ENCODE data around the gene CRHR1. TPM values are rescaled to one million over a fixed set of nuclear protein-coding genes. Genes with fewer than 3 reads are reported as not detected.

CRHR1 gene
- total RNA-seq, 1 experiment from 2014 or later: not detected

DNA sequence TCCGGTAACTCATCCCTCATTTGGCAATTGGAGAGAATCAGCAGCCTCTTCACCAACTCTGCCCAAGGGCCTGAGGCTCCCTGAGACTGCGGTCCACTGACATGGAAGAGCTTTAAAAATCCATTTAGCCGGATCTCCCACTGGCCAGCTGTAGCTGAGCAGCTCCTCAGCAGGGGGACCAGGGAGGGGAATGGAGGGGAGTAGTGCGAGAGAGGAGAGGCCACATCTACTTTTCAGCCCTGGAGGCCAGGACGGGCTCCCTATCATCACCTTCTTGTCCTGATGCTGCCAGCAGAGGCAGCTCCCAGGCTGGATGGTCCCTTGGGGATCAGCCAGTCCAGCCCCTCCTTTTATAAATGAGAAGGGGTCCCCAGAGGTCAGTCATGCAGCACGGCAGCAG, 35.5 kb downstream of the CRHR1 start:
- H3K4me2 ChIP-seq (ENCODE audit: low read length): no peak overlapping the region
- no peak for ATAC-seq
- no peaks in the 10 kb centered on the region for H3K79me2 ChIP-seq (ENCODE audit: low read length)
- no peak overlapping the region for H3K27ac ChIP-seq (ENCODE audit: low read length)
- H3K36me3 ChIP-seq (ENCODE audit: low read depth, low read length): no peaks in the 10 kb centered on the region
- TF ChIP-seq, protein P1, sequence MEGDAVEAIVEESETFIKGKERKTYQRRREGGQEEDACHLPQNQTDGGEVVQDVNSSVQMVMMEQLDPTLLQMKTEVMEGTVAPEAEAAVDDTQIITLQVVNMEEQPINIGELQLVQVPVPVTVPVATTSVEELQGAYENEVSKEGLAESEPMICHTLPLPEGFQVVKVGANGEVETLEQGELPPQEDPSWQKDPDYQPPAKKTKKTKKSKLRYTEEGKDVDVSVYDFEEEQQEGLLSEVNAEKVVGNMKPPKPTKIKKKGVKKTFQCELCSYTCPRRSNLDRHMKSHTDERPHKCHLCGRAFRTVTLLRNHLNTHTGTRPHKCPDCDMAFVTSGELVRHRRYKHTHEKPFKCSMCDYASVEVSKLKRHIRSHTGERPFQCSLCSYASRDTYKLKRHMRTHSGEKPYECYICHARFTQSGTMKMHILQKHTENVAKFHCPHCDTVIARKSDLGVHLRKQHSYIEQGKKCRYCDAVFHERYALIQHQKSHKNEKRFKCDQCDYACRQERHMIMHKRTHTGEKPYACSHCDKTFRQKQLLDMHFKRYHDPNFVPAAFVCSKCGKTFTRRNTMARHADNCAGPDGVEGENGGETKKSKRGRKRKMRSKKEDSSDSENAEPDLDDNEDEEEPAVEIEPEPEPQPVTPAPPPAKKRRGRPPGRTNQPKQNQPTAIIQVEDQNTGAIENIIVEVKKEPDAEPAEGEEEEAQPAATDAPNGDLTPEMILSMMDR (conservative IDR thresholded peaks at IDR 0.05; ENCODE audit: low read depth, low read length): no peak
- TF ChIP-seq EZH2 (IDR thresholded peaks at IDR 0.05; ENCODE audit: low read length, unreplicated experiment) (no peak), EZH2phosphoT487 (IDR thresholded peaks at IDR 0.05; ENCODE audit: borderline replicate concordance, low read length) (no peak)
- ChIA-PET CTCF (no interaction called here), POLR2A (ENCODE audit: unreplicated experiment) (no interaction called here)
- no peaks in the 10 kb centered on the region for H3K9me3 ChIP-seq (ENCODE audit: low read length)
- H3K4me1 ChIP-seq (ENCODE audit: insufficient read depth, low read length): no peaks in the 10 kb centered on the region
- H3K9ac ChIP-seq (ENCODE audit: low read length): no peak overlapping the region
- no TSS peak for BruUV-seq (replicated peaks)
- H3K9me2 ChIP-seq (replicated peaks; ENCODE audit: low read length): no peaks in the 10 kb centered on the region
- intact Hi-C loops (cut with micrococcal nuclease): no loop called here
- DNase-seq: no peak
- H3K4me3 ChIP-seq (ENCODE audit: low read length): no peak overlapping the region
- peaks cover 9% of the 10 kb centered on the region; the same call in 1 of the 2 replicates for H3K27me3 ChIP-seq (ENCODE audit: low read length)
- no peaks in the 10 kb centered on the region for H4K20me1 ChIP-seq (ENCODE audit: low read length)
- H2AFZ ChIP-seq (ENCODE audit: low read length): no peak overlapping the region
- no peaks in the 10 kb centered on the region for H3F3A ChIP-seq (ENCODE audit: low read length, unreplicated experiment)

DNA sequence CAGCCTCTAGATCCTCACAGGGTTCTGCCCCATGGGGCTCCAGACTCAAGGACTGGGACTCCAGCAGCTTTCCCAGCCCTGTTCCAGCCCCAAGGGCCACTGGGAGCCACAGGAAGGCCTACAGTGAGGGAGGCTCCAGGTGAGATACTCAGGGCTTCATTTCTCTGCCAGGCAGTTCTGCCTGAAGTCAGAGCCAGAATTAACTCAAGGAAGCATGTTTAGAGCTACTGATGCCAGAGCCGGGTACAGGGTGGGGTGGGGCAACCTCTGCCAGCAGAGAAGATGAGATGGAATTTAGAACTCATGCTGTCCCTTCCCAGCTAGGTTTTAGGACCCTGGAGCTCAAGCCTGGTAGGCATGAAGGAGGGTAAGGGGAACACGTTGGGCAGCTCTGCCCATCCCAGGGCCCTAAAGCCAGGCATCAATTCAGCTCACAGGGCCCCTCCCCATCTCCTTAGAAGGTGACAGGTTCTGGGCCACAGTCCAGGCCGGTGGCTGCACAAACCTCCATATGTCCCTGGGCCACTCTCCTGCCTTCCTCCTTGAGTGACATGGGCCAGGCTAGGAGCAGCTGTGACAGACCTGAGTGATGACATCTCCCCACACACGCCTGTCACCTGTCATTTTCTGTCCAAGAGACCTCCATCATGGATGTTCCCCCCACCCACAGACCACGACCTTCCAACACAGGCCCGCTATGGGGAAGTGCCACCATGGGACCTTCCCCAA, 36.1 kb downstream of the CRHR1 start:
- H3K79me2 ChIP-seq (ENCODE audit: low read length): no peaks in the 10 kb centered on the region
- ATAC-seq: no peak
- H3K9me2 ChIP-seq (replicated peaks; ENCODE audit: low read length): no peaks in the 10 kb centered on the region
- H3K4me1 ChIP-seq (ENCODE audit: insufficient read depth, low read length): no peaks in the 10 kb centered on the region
- no peak overlapping the region for H3K9ac ChIP-seq (ENCODE audit: low read length)
- intact Hi-C loops (cut with micrococcal nuclease): no loop called here
- TF ChIP-seq EZH2phosphoT487 (IDR thresholded peaks at IDR 0.05; ENCODE audit: borderline replicate concordance, low read length): no peak
- TF ChIP-seq, protein P1 (conservative IDR thresholded peaks at IDR 0.05; ENCODE audit: low read depth, low read length): no peak
- TF ChIP-seq EZH2 (IDR thresholded peaks at IDR 0.05; ENCODE audit: low read length, unreplicated experiment): no peak
- no peak overlapping the region for H2AFZ ChIP-seq (ENCODE audit: low read length)
- H3K9me3 ChIP-seq (ENCODE audit: low read length): no peaks in the 10 kb centered on the region
- POLR2A ChIA-PET (ENCODE audit: unreplicated experiment): no interaction called here
- H3K36me3 ChIP-seq (ENCODE audit: low read depth, low read length): no peaks in the 10 kb centered on the region
- H3K4me2 ChIP-seq (ENCODE audit: low read length): no peak overlapping the region
- BruUV-seq (replicated peaks): no TSS peak
- CTCF ChIA-PET: no interaction called here
- no peak overlapping the region for H3K4me3 ChIP-seq (ENCODE audit: low read length)
- H4K20me1 ChIP-seq (ENCODE audit: low read length): no peaks in the 10 kb centered on the region
- H3F3A ChIP-seq (ENCODE audit: low read length, unreplicated experiment): no peaks in the 10 kb centered on the region
- no peak overlapping the region for H3K27ac ChIP-seq (ENCODE audit: low read length)
- peaks cover 9% of the 10 kb centered on the region; the same call in 1 of the 2 replicates for H3K27me3 ChIP-seq (ENCODE audit: low read length)
- no peak for DNase-seq

DNA sequence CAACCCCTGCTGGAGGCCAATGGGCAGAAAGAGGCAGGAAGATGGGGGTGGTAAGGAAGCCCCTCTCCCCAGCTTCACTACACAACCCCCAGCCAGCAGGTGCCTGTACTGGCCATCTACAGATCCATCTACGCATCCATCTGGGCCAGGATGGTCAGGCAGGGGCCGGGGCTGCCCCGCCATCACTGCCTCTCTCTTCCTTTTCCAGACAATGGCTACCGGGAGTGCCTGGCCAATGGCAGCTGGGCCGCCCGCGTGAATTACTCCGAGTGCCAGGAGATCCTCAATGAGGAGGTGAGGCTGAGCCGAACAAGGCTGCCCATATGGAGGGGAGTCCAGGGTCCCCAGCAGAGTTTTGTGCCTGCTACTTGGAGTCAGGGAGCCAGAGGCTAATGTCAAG, 37.0 kb downstream of the CRHR1 start:
- Histone ChIP-seq H3K4me1 (ENCODE audit: insufficient read depth, low read length) (no peaks in the 10 kb centered on the region), H3F3A (ENCODE audit: low read length, unreplicated experiment) (no peaks in the 10 kb centered on the region), H3K36me3 (ENCODE audit: low read depth, low read length) (no peaks in the 10 kb centered on the region), H3K79me2 (ENCODE audit: low read length) (no peaks in the 10 kb centered on the region), H3K9me3 (ENCODE audit: low read length) (no peaks in the 10 kb centered on the region), H3K27me3 (ENCODE audit: low read length) (peaks cover 9% of the 10 kb centered on the region; the same call in 1 of the 2 replicates), H4K20me1 (ENCODE audit: low read length) (no peaks in the 10 kb centered on the region), H3K27ac (ENCODE audit: low read length) (no peak overlapping the region), H3K4me3 (ENCODE audit: low read length) (no peak overlapping the region), H3K9me2 (replicated peaks; ENCODE audit: low read length) (no peaks in the 10 kb centered on the region), H3K9ac (ENCODE audit: low read length) (no peak overlapping the region), H2AFZ (ENCODE audit: low read length) (no peak overlapping the region), H3K4me2 (ENCODE audit: low read length) (no peak overlapping the region)
- ATAC-seq (no peak), DNase-seq (no peak)
- TF ChIP-seq EZH2 (IDR thresholded peaks at IDR 0.05; ENCODE audit: low read length, unreplicated experiment): no peak
- TF ChIP-seq, protein P1 (conservative IDR thresholded peaks at IDR 0.05; ENCODE audit: low read depth, low read length): no peak
- no peak for TF ChIP-seq EZH2phosphoT487 (IDR thresholded peaks at IDR 0.05; ENCODE audit: borderline replicate concordance, low read length)
- ChIA-PET CTCF (no interaction called here), POLR2A (ENCODE audit: unreplicated experiment) (no interaction called here)
- BruUV-seq (replicated peaks): no TSS peak
- intact Hi-C loops (cut with micrococcal nuclease): no loop called here

Measured in PC-3 (cell line).